Astrocyte of the cerebellum (primary cell): ENCODE data around the gene ST8SIA6.

Experiments used
- DNase-seq: peaks from one replicate; pipeline ENCODE4 v3.0.0-alpha.2; 2011; ENCODE audit warnings: low read depth
- H3K4me3 ChIP-seq: 2 replicates; pipeline ENCODE4 v1.5.1; 2011; ENCODE audit warnings: mild to moderate bottlenecking, low read depth, low read length, moderate library complexity
- in situ Hi-C: cut with HindIII; loops from 2 replicates; pipeline ENCODE4 v1.10.0; 2017; ENCODE audit warnings: low sequenced_read_pairs
- TF ChIP-seq, protein P1 (sequence below): IDR thresholded peaks from 2 replicates; pipeline ENCODE4 v1.5.1; 2012; ENCODE audit warnings: low read length, low read depth, moderate library complexity, mild to moderate bottlenecking; ENCODE audit errors: missing control alignments

Gene ST8SIA6

DNA sequence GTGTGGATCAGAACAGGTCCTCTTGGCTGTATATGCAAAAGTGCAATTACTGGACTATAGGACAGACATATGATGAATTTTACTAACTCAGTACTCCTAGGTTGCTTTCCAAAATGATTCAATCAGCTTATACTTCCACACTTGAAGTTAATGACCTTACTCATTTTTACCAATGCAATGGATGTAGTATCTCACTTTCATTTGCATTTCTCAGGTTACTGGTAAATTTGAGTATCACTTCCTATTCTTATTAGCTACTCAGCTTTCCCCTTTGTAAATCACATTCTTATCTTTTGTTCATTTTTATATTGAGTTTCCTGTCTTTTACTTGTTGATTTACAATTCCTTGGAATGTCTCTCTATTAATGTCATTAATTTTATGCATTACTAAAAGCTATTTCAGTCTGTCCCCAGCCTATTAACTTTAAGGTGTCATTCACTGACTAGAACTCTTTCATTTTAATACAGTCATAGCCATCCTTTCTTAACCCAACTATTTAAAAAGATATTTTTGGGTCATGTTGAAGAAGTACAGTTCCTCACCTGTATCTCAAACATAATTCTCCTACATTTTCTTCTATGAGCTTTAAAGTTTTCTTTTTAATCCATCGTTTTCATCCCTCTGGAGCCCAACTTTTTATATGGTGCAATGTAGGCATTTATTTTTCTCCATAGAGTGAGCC is 137.8 kb downstream of the ST8SIA6 start:
- in situ Hi-C loops = no loop called here

GRCh38 chr10:17309435-17309834 is 145.0 kb downstream of the ST8SIA6 start:
- in situ Hi-C loops = no loop called here
- TF ChIP-seq, protein P1, sequence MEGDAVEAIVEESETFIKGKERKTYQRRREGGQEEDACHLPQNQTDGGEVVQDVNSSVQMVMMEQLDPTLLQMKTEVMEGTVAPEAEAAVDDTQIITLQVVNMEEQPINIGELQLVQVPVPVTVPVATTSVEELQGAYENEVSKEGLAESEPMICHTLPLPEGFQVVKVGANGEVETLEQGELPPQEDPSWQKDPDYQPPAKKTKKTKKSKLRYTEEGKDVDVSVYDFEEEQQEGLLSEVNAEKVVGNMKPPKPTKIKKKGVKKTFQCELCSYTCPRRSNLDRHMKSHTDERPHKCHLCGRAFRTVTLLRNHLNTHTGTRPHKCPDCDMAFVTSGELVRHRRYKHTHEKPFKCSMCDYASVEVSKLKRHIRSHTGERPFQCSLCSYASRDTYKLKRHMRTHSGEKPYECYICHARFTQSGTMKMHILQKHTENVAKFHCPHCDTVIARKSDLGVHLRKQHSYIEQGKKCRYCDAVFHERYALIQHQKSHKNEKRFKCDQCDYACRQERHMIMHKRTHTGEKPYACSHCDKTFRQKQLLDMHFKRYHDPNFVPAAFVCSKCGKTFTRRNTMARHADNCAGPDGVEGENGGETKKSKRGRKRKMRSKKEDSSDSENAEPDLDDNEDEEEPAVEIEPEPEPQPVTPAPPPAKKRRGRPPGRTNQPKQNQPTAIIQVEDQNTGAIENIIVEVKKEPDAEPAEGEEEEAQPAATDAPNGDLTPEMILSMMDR = no peak
- no peak overlapping the region for H3K4me3 ChIP-seq
- DNase-seq = no peak

More for the DNA sequence above, 137.8 kb downstream of the ST8SIA6 start:
- TF ChIP-seq, protein P1 = no peak
- no peak overlapping the region for H3K4me3 ChIP-seq
- DNase-seq = no peak

DNA sequence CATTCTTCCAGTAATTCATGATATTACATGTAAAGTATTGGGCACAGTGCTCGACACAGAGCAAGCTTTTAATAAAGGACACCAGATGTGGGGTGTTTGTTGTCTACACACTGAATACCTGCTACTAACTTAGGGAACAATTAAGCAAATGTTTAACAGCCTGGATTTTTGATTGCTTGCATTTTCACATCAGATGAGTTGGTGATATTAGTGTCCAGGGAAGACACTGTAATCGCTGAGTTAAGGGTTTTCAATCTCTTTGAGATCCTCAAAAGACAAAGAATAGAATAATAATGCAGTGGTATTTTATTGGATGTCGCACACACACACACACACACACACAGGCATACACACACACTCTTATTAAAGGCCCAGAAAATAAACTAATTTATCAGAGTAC is 147.3 kb downstream of the ST8SIA6 start:
- in situ Hi-C loops = no loop called here
- TF ChIP-seq, protein P1 = no peak
- no peak overlapping the region for H3K4me3 ChIP-seq
- no peak for DNase-seq

GRCh38 chr10:17292375-17292774 is 162.0 kb downstream of the ST8SIA6 start:
- no peak overlapping the region for H3K4me3 ChIP-seq
- DNase-seq = no peak
- in situ Hi-C loops = loop anchor here (25.0 kb wide), 1 partner anchor 295 kb away; no protein-coding TSS in a partner anchor
- TF ChIP-seq, protein P1 = no peak

DNA sequence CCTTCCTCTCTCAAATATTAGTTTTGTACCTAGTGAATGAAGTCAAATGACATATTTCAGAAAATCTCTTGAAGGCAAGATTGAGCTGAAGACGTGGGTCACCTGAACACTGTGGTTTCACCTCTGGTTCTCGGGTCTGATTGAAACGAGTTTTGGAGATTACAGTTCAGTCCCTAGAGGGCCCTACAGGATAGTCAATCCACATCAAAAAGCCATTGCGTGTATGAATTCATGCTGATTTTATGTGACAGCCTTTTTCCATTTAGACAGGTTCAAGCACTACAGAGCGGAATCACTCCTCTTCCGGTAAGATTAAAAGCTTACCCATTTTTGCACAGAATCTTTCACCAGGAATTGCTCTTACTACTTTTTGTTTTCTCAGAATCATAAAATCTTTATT is 164.2 kb downstream of the ST8SIA6 start:
- TF ChIP-seq, protein P1 = peak; percentile 33
- no peak for DNase-seq
- H3K4me3 ChIP-seq = no peak overlapping the region
- in situ Hi-C loops = loop anchor here (25.0 kb wide), 1 partner anchor 297 kb away; no protein-coding TSS in a partner anchor

- DNase-seq = no peak
- in situ Hi-C loops = loop anchor here (25.0 kb wide), 1 partner anchor 298 kb away; no protein-coding TSS in a partner anchor
- H3K4me3 ChIP-seq = no peak overlapping the region
- TF ChIP-seq, protein P1 = no peak
Observed at GRCh38 chr10:17289763-17290162, 164.6 kb downstream of the ST8SIA6 start.
